OCI-LY3 (cell line): ENCODE data around the gene RIBC1.

Experiments used
- H2AFZ ChIP-seq: fragments of 200-600, 300-600 bp; shearing (Covaris generic); 2 replicates; pipeline ENCODE4 v1.6.0; 2014; ENCODE audit warnings: antibody characterized with exemption, low read depth, low read length
- H3K27ac ChIP-seq: fragments of 200-600, 300-600 bp; sonication (generic); 2 replicates; pipeline ENCODE4 v1.5.1; 2014; ENCODE audit warnings: mild to moderate bottlenecking, low read length, moderate library complexity, mixed read lengths
- H3K27me3 ChIP-seq: fragments of 200-600, 300-600 bp; sonication (generic); 2 replicates; pipeline ENCODE4 v1.6.1; 2014; ENCODE audit warnings: low read depth, low read length, mixed read lengths
- H3K36me3 ChIP-seq: fragments of 200-600, 300-600 bp; sonication (generic); replicated peaks from 2 replicates; pipeline ENCODE3; 2014; ENCODE audit warnings: low read depth, low read length, mixed read lengths
- H3K4me1 ChIP-seq: fragments of 300-600, 200-600 bp; sonication (generic); 2 replicates; pipeline ENCODE4 v1.6.1; 2014; ENCODE audit warnings: low read length, mixed read lengths
- H3K4me2 ChIP-seq: fragments of 200-600, 300-600 bp; sonication (generic); 2 replicates; pipeline ENCODE4 v1.6.1; 2014; ENCODE audit warnings: low read length, mixed read lengths
- H3K4me3 ChIP-seq: fragments of 300-600, 200-600 bp; sonication (generic); 2 replicates; pipeline ENCODE4 v1.5.1; 2014; ENCODE audit warnings: antibody characterized with exemption, mild to moderate bottlenecking, low read length, moderate library complexity
- H3K79me2 ChIP-seq: fragments of 300-600, 200-600 bp; shearing (Covaris generic); 2 replicates; pipeline ENCODE4 v1.6.1; 2014; ENCODE audit warnings: mild to moderate bottlenecking, low read length, mixed read lengths
- H3K9ac ChIP-seq: fragments of 300-600, 200-600 bp; shearing (Covaris generic); 2 replicates; pipeline ENCODE4 v1.6.0; 2014; ENCODE audit warnings: mild to moderate bottlenecking, low read length, moderate library complexity
- H3K9me3 ChIP-seq: fragments of 200-600, 300-600 bp; shearing (Covaris generic); 2 replicates; pipeline ENCODE4 v1.6.1; 2014; ENCODE audit warnings: low read length, mixed read lengths; ENCODE audit not compliant: insufficient read depth
- H4K20me1 ChIP-seq: fragments of 200-600, 300-600 bp; sonication (generic); 2 replicates; pipeline ENCODE4 v1.6.1; 2016; ENCODE audit warnings: low read length, mixed read lengths; ENCODE audit not compliant: insufficient read depth
- CTCF ChIP-seq: fragments of 200-600, 300-600 bp; sonication (generic); IDR thresholded peaks from 2 replicates; pipeline ENCODE4 v1.5.1; 2014; ENCODE audit warnings: antibody characterized with exemption, low read length, low read depth
- EZH2phosphoT487 ChIP-seq: fragments of 200-600 bp; shearing (Covaris generic); IDR thresholded peaks from 2 replicates; pipeline ENCODE4 v1.6.1; 2018; ENCODE audit warnings: antibody characterized with exemption, mixed run types, low read depth

The RIBC1 gene

DNA sequence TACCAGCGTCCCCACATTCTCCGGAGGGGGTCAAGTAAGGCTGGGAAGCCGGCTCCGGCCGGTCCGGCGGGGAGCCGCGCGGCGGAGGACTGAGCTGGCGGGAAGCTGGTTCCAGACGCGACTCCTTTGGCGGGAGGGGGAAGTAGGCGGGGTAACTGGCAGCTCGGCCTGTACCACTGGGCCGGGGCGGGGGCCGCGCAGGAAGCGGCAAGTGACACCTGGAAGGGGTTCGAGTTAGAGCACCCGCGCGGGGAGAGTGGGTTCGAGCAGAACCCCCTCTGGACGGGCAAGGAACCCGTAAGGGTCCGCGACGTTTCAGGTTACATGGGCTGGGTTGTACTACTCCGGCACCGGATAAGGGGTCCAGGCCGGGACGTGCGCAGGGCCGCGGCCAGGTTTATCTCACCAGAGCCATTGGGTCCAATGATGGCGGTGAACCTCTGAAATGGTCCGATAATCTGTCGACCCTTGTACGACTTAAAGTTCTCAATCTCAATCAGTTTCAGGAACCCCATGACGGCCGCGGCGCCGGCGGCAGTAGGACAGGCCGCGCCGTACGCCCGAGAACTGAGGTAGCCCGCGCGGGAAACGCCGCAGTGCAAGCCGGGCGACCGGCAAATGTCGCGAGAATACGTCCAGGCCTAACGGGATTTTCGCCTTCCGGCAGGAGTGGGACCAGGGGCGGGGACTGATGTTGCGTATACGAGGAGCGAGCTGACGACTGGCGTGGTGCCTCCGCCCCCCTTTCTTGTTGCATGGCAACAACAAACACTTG is 400 bp upstream of the RIBC1 start, which contains the start of gene SMC1A:
TSS of gene SMC1A (minus strand) at position 569 of the 775 bp plus-strand sequence. CDS start at position 515, 54 bp downstream.
- Histone ChIP-seq H3K27me3 (no peaks in the 10 kb centered on the region), H3K79me2 (peaks cover 52% of the 10 kb centered on the region), H3K4me2 (peak within 1 kb of the TSS; percentile 98), H2AFZ (peak within 1 kb of the TSS; percentile 82), H3K4me1 (peaks cover 13% of the 10 kb centered on the region), H3K9ac (peak within 1 kb of the TSS; percentile 99), H4K20me1 (peaks cover 14% of the 10 kb centered on the region), H3K4me3 (peak within 1 kb of the TSS; percentile 88), H3K9me3 (no peaks in the 10 kb centered on the region), H3K36me3 (peaks cover 13% of the 10 kb centered on the region), H3K27ac (peak within 1 kb of the TSS; percentile 93)
- TF ChIP-seq EZH2phosphoT487: no peak
- TF ChIP-seq CTCF: no peak

GRCh38 chrX:53429755-53430154 is 7.1 kb downstream of the RIBC1 start:
- no peaks in the 10 kb centered on the region for H3K9me3 ChIP-seq
- no peak overlapping the region for H3K9ac ChIP-seq
- no peaks in the 10 kb centered on the region for H3K27me3 ChIP-seq
- no peak overlapping the region for H3K4me2 ChIP-seq
- peaks cover 8% of the 10 kb centered on the region for H3K4me1 ChIP-seq
- TF ChIP-seq EZH2phosphoT487: no peak
- no peak for TF ChIP-seq CTCF
- H3K4me3 ChIP-seq: no peak overlapping the region
- no peaks in the 10 kb centered on the region for H4K20me1 ChIP-seq
- peaks cover 11% of the 10 kb centered on the region for H3K79me2 ChIP-seq
- no peak overlapping the region for H2AFZ ChIP-seq
- no peak overlapping the region for H3K27ac ChIP-seq
- peaks cover 11% of the 10 kb centered on the region for H3K36me3 ChIP-seq

DNA sequence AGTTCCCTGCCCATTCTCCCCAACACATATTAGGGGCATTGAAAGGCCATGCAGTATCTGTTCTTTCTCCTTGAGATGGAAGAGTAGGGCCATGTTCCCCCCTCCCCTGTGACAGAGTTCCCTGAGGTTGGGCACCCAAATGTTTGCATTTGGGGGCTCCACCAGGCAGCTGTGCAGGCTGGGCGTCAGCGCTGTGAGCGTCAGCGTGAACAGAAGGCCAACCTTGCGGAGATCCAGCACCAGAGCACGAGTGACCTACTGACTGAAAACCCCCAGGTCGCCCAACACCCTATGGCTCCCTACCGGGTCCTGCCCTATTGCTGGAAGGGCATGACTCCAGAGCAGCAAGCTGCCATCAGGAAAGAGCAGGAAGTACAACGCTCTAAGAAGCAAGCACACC is 7.6 kb downstream of the RIBC1 start:
- TF ChIP-seq EZH2phosphoT487 (no peak), CTCF (no peak)
- Histone ChIP-seq H3K79me2 (peaks cover 11% of the 10 kb centered on the region), H3K4me3 (no peak overlapping the region), H3K27me3 (no peaks in the 10 kb centered on the region), H3K4me1 (peaks cover 11% of the 10 kb centered on the region), H3K27ac (no peak overlapping the region), H3K4me2 (no peak overlapping the region), H2AFZ (no peak overlapping the region), H4K20me1 (no peaks in the 10 kb centered on the region), H3K9ac (no peak overlapping the region), H3K36me3 (peaks cover 11% of the 10 kb centered on the region), H3K9me3 (no peaks in the 10 kb centered on the region)
